NB4 (cell line): ENCODE measurements around the gene TLK1.

ENCODE experiments used
- MYC ChIP-seq: IDR thresholded peaks from 2 replicates; pipeline ENCODE4 v1.6.1; 2011; ENCODE audit warnings: low read depth, low read length
- POLR2A ChIP-seq: IDR thresholded peaks from 2 replicates; pipeline ENCODE4 v1.6.1; 2011; ENCODE audit warnings: mild to moderate bottlenecking; ENCODE audit not compliant: insufficient read length; ENCODE audit errors: extremely low read depth
- TF ChIP-seq, protein P1 (sequence below): IDR thresholded peaks from one replicate; pipeline ENCODE4 v1.5.1; 2012; ENCODE audit warnings: low read depth, low read length
- TF ChIP-seq, protein P2 (sequence below): IDR thresholded peaks from 2 replicates; pipeline ENCODE4 v1.6.1; 2011; ENCODE audit warnings: low read depth, low read length

DNA sequence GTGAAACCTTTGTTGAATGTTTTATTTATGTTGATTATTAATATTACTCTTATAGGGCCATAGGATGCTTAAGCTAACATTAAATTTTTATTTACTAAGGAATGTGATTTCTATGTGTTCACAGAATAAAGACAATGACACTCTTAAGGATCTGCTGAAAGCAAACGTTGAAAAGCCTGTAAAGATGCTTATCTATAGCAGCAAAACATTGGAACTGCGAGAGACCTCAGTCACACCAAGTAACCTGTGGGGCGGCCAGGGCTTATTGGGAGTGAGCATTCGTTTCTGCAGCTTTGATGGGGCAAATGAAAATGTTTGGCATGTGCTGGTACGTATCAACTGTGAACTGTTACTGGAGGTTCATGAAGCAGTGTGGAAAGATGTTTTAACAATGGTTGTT lies 211.3 kb downstream of the TLK1 start:
- TF ChIP-seq, protein P1, sequence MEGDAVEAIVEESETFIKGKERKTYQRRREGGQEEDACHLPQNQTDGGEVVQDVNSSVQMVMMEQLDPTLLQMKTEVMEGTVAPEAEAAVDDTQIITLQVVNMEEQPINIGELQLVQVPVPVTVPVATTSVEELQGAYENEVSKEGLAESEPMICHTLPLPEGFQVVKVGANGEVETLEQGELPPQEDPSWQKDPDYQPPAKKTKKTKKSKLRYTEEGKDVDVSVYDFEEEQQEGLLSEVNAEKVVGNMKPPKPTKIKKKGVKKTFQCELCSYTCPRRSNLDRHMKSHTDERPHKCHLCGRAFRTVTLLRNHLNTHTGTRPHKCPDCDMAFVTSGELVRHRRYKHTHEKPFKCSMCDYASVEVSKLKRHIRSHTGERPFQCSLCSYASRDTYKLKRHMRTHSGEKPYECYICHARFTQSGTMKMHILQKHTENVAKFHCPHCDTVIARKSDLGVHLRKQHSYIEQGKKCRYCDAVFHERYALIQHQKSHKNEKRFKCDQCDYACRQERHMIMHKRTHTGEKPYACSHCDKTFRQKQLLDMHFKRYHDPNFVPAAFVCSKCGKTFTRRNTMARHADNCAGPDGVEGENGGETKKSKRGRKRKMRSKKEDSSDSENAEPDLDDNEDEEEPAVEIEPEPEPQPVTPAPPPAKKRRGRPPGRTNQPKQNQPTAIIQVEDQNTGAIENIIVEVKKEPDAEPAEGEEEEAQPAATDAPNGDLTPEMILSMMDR = no peak
- TF ChIP-seq POLR2A = no peak
- TF ChIP-seq, protein P2, sequence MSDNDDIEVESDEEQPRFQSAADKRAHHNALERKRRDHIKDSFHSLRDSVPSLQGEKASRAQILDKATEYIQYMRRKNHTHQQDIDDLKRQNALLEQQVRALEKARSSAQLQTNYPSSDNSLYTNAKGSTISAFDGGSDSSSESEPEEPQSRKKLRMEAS = no peak
- TF ChIP-seq MYC = no peak
